ENCODE data around the gene ITFG2. TPM values are rescaled to one million over a fixed set of nuclear protein-coding genes. Genes with fewer than 3 reads are reported as not detected.

Gene ITFG2
- total RNA-seq, 1 donor from 2014 or later = 12.4 TPM

DNA sequence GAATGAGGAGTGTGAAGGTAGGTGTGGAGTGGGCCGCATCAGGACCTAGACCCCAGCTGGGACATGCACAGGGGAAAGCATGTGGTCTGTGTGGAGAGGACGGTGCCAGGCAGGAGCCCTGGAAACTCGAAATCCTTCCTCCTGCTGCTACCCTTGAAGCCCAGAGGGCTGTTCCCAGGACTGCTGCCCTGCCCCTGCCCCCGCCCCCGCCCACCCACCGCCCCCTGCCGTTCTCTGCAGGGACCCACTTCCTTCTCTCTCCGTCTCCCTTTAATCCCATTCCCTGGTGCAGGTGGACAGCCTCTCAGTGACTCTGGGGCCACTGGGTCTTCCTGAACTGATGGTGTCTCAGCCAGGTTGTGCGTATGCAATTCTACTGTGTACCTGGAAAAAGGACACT is 8.0 kb downstream of the ITFG2 start:
- Histone ChIP-seq H3K36me3 (peaks cover 95% of the 10 kb centered on the region), H3K4me3 (no peak overlapping the region), H3K27ac (replicated peaks) (no peak overlapping the region), H3K9me3 (replicated peaks) (no peaks in the 10 kb centered on the region), H3K4me1 (no peaks in the 10 kb centered on the region), H3K27me3 (ENCODE audit: low read depth) (no peaks in the 10 kb centered on the region)
- TF ChIP-seq, protein P1, sequence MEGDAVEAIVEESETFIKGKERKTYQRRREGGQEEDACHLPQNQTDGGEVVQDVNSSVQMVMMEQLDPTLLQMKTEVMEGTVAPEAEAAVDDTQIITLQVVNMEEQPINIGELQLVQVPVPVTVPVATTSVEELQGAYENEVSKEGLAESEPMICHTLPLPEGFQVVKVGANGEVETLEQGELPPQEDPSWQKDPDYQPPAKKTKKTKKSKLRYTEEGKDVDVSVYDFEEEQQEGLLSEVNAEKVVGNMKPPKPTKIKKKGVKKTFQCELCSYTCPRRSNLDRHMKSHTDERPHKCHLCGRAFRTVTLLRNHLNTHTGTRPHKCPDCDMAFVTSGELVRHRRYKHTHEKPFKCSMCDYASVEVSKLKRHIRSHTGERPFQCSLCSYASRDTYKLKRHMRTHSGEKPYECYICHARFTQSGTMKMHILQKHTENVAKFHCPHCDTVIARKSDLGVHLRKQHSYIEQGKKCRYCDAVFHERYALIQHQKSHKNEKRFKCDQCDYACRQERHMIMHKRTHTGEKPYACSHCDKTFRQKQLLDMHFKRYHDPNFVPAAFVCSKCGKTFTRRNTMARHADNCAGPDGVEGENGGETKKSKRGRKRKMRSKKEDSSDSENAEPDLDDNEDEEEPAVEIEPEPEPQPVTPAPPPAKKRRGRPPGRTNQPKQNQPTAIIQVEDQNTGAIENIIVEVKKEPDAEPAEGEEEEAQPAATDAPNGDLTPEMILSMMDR (IDR thresholded peaks at IDR 0.05; ENCODE audit: borderline replicate concordance) = no peak
- DNase-seq = no peak
- intact Hi-C loops (cut with micrococcal nuclease) = no loop called here

DNA sequence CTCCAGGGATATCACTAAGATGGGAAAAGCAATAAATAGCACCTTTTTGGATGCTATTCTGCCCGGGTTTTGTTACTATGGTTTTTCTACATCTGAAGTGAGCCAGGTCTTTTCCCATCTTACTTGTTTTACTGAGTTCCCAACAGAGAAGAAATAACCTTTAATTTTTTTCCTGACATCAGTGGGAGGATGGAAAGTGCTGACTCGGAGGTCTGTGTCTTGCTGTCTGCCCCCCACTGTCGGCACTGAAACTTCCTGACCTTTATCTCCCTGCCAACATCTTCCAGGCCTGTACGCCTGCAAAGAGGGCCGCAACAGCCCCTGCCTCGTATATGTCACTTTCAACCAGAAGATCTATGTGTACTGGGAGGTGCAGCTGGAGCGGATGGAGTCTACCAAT is 11.0 kb downstream of the ITFG2 start:
- Histone ChIP-seq H3K9me3 (replicated peaks) (no peaks in the 10 kb centered on the region), H3K27ac (replicated peaks) (no peak overlapping the region), H3K27me3 (ENCODE audit: low read depth) (no peaks in the 10 kb centered on the region), H3K36me3 (peaks cover 98% of the 10 kb centered on the region), H3K4me3 (no peak overlapping the region), H3K4me1 (no peaks in the 10 kb centered on the region)
- TF ChIP-seq, protein P1 (IDR thresholded peaks at IDR 0.05; ENCODE audit: borderline replicate concordance) = no peak
- no peak for DNase-seq
- intact Hi-C loops (cut with micrococcal nuclease) = no loop called here

DNA sequence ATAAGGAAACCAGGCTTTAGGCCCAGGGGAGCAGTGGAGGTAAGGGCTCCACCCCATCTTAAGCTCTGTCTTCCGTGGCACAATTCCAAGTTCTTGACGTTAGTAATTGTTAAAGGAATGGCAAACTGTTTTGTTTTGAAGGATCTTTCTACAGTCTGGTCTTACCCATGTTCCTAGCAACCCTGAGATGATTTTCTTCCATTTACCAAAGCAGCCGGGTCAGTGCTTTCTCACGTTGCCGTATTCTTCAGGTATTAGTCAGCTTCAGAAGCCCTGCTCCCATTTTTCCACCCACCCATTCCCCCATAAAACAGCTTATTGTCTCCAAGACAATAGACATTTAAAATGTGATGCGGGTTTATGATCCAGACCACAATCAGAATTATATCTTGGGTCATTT is 12.1 kb downstream of the ITFG2 start:
- H3K27ac ChIP-seq (replicated peaks) = no peak overlapping the region
- no peaks in the 10 kb centered on the region for H3K27me3 ChIP-seq (ENCODE audit: low read depth)
- TF ChIP-seq, protein P1 (IDR thresholded peaks at IDR 0.05; ENCODE audit: borderline replicate concordance) = no peak
- DNase-seq = no peak
- intact Hi-C loops (cut with micrococcal nuclease) = no loop called here
- H3K4me3 ChIP-seq = no peak overlapping the region
- no peaks in the 10 kb centered on the region for H3K4me1 ChIP-seq
- H3K9me3 ChIP-seq (replicated peaks) = no peaks in the 10 kb centered on the region
- H3K36me3 ChIP-seq = peaks cover 89% of the 10 kb centered on the region

DNA sequence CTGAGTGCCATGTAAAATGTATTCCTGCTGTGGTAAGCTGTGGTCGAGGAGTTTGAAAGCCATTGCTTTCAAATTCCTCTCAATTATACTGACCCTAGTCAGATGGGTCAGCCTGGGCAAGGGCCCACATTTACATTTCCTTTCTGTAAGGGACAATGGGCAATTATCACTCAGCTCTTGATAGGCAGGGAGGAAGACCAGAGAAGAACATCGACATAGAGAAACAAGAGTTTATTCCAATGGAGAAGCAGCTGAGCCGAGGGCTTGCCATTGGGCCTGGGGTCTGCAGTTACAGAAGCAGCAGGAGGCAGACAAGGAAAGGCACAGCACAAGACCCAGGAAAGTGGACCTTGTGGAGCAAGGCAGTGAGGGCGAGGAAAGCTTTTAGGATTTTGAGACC is 12.7 kb downstream of the ITFG2 start:
- Histone ChIP-seq H3K4me1 (no peaks in the 10 kb centered on the region), H3K27me3 (ENCODE audit: low read depth) (no peaks in the 10 kb centered on the region), H3K9me3 (replicated peaks) (no peaks in the 10 kb centered on the region), H3K27ac (replicated peaks) (no peak overlapping the region), H3K4me3 (no peak overlapping the region), H3K36me3 (peaks cover 88% of the 10 kb centered on the region)
- TF ChIP-seq, protein P1 (IDR thresholded peaks at IDR 0.05; ENCODE audit: borderline replicate concordance) = no peak
- DNase-seq = no peak
- intact Hi-C loops (cut with micrococcal nuclease) = no loop called here

DNA sequence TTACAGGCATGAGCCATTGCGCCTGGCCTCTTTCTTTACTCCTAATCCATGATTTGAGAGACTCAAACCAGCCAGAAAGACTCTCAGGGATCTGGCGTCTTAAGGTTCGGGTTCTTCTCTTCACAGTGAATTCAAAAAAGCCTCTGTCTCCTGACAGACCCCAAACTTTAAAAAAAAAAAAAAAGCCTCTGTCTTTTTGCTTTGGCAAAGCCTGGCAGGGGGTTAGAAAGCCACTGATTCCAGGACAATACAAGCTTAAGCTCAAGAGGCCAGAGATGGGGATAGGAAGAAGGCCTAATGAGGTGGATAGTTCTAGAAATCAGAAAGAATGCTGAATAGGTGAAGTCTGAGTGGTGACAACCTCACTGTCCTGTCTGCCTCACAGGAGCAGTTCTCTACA is 13.6 kb downstream of the ITFG2 start:
- H3K27me3 ChIP-seq (ENCODE audit: low read depth) = no peaks in the 10 kb centered on the region
- no peak overlapping the region for H3K27ac ChIP-seq (replicated peaks)
- DNase-seq = no peak
- peaks cover 88% of the 10 kb centered on the region for H3K36me3 ChIP-seq
- H3K9me3 ChIP-seq (replicated peaks) = no peaks in the 10 kb centered on the region
- intact Hi-C loops (cut with micrococcal nuclease) = no loop called here
- TF ChIP-seq, protein P1 (IDR thresholded peaks at IDR 0.05; ENCODE audit: borderline replicate concordance) = no peak
- H3K4me1 ChIP-seq = no peaks in the 10 kb centered on the region
- H3K4me3 ChIP-seq = no peak overlapping the region
